Vagina (tissue), 2 donors: ENCODE measurements around the gene DSG2.

Experiments
- POLR2A ChIP-seq, 2 donors: fragments of 450-650 bp; IDR thresholded peaks; one replicate each; pipeline ENCODE4 v1.6.1; 2017; ENCODE audit warnings: antibody characterized with exemption in 2 of 2, mild to moderate bottlenecking in 2 of 2, moderate library complexity in 2 of 2
- TF ChIP-seq, protein P1 (sequence below), 3 experiments: fragments of 450-650 bp in 2 of 3; fragments of 200-600 bp in 1 of 3; sonication (generic) in 1 of 3; IDR thresholded peaks; one replicate each; pipeline ENCODE4 v1.5.1; 2017 to 2019; ENCODE audit warnings: antibody characterized with exemption in 3 of 3, mild to moderate bottlenecking in 2 of 3, moderate library complexity in 2 of 3

DNA sequence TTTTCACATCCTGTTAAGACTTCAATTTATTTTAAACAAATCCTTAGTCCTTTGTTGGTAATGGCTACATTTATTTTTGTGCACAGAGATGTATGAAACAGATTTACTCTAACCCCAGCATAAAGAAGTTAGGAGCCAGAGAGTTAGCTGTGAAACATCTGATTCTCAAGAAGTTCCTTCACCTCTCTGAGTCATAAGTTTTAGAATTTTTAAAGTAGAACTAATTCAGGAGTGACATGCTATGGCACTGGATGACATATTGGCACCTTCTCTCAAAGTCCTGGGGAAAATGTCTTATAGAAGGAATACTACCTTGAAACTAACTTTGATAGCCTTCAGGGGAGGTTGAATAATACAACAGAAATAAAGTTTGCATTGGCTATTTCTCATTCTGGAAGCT, 6.4 kb upstream of the DSG2 start:
- no peak for TF ChIP-seq POLR2A (IDR thresholded peaks at IDR 0.05)
- TF ChIP-seq, protein P1, sequence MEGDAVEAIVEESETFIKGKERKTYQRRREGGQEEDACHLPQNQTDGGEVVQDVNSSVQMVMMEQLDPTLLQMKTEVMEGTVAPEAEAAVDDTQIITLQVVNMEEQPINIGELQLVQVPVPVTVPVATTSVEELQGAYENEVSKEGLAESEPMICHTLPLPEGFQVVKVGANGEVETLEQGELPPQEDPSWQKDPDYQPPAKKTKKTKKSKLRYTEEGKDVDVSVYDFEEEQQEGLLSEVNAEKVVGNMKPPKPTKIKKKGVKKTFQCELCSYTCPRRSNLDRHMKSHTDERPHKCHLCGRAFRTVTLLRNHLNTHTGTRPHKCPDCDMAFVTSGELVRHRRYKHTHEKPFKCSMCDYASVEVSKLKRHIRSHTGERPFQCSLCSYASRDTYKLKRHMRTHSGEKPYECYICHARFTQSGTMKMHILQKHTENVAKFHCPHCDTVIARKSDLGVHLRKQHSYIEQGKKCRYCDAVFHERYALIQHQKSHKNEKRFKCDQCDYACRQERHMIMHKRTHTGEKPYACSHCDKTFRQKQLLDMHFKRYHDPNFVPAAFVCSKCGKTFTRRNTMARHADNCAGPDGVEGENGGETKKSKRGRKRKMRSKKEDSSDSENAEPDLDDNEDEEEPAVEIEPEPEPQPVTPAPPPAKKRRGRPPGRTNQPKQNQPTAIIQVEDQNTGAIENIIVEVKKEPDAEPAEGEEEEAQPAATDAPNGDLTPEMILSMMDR (IDR thresholded peaks at IDR 0.05), result no peak
